Measurements from ENCODE around the gene ZFP14. TPM values are rescaled to one million over a fixed set of nuclear protein-coding genes. Genes with fewer than 3 reads are reported as not detected.
A peak's percentile ranks its signal among the peaks of the same experiment; 100 is the strongest.

ZFP14 gene
- 1 to 10 TPM; 3.4 to 5.1 TPM for total RNA-seq
- polyA plus RNA-seq: 1 to 10 TPM in 1 of 2 donors, under 1 TPM in 1; 0.43 to 3.4 TPM

GRCh38 chr19:36378625-36379509 is at the start of gene ZFP14:
ZFP14 (minus strand) TSS chr19:36379201; CDS start chr19:36367892, 11,309 bp downstream.
- 4% methylated on average over 69 of the region's 69 CpGs for WGBS
- no peak for TF ChIP-seq FOXA2 (IDR thresholded peaks at IDR 0.05)
- TF ChIP-seq RXRA (IDR thresholded peaks at IDR 0.05): peak in 1 of 2 donors; percentile 4
- no peak for TF ChIP-seq ATF3 (IDR thresholded peaks at IDR 0.05)
- TF ChIP-seq FOXA1 (IDR thresholded peaks at IDR 0.05): no peak
- no peak for TF ChIP-seq JUND (IDR thresholded peaks at IDR 0.05)
- TF ChIP-seq HNF4A (conservative IDR thresholded peaks at IDR 0.05): peak in 1 of 2 donors; percentile 31
- TF ChIP-seq ZBTB33 (IDR thresholded peaks at IDR 0.05): peak; percentile 52
- TF ChIP-seq YY1 (IDR thresholded peaks at IDR 0.05): peak; percentile 93
- TF ChIP-seq SP1 (IDR thresholded peaks at IDR 0.05): peak; percentile 33
- TF ChIP-seq RAD21 (IDR thresholded peaks at IDR 0.05): peak; percentile 33 to 43
- TF ChIP-seq TAF1 (conservative IDR thresholded peaks at IDR 0.05): peak; percentile 44
- no peak for TF ChIP-seq MAX (IDR thresholded peaks at IDR 0.05)
- TF ChIP-seq EGR1 (IDR thresholded peaks at IDR 0.05; ENCODE audit: low read depth in 2 of 2): peak; percentile 99 to 100
- no peak for TF ChIP-seq NR2F2 (IDR thresholded peaks at IDR 0.05)
- TF ChIP-seq GABPA (IDR thresholded peaks at IDR 0.05 in 1 of 2, conservative IDR thresholded peaks at IDR 0.05 in 1 of 2): peak in 1 of 2 donors; percentile 85
- TF ChIP-seq CTCF (IDR thresholded peaks at IDR 0.05; ENCODE audit: low read depth, low read length, missing input control): peak; percentile 10
- TF ChIP-seq HNF4G (IDR thresholded peaks at IDR 0.05): no peak
- TF ChIP-seq REST (IDR thresholded peaks at IDR 0.05): no peak
- Histone ChIP-seq H3K4me1 (ENCODE audit: control insufficient read depth in 4 of 4, insufficient read depth in 4 of 4, low read length in 3 of 4) (peaks cover 2 to 17% (median 14%) of the 10 kb centered on the region in 4 donors), H3K27ac (ENCODE audit: low read depth in 1 of 2, low read length in 2 of 2) (peak within 1 kb of the TSS; percentile 71 to 91), H3K4me3 (ENCODE audit: low read depth in 1 of 3, low read length in 3 of 3) (peak within 1 kb of the TSS; percentile 81 to 99 (median 89)), H3K9me3 (ENCODE audit: control insufficient read depth in 4 of 4, low read length in 3 of 4) (peaks cover 3 to 11% (median 4%) of the 10 kb centered on the region in 4 donors), H3K27me3 (ENCODE audit: control insufficient read depth in 4 of 4, insufficient read depth in 4 of 4, low read length in 3 of 4) (no peaks in the 10 kb centered on the region), H3K9ac (ENCODE audit: low read depth in 1 of 2, low read length in 2 of 2) (peak within 1 kb of the TSS; percentile 57 to 84), H3K36me3 (ENCODE audit: control insufficient read depth in 4 of 4, insufficient read depth in 3 of 4, low read depth in 1 of 4, low read length in 3 of 4) (peaks cover 0 to 1% (median 0%) of the 10 kb centered on the region in 4 donors)
- DNase-seq (ENCODE audit: low spot score): peak; percentile 92
